Natural killer cell (primary cell): ENCODE measurements around the gene FUT4. TPM values are rescaled to one million over a fixed set of nuclear protein-coding genes. Genes with fewer than 3 reads are reported as not detected.
A peak's percentile ranks its signal among the peaks of the same experiment; 100 is the strongest.

Source experiments
- ATAC-seq, 3 donors: fragments of 150-1000 bp in 2 of 3; fragments of 200-7000 bp in 1 of 3; cut with Tn5 transposase; 1 replicate in 1 of 3; 2 replicates in 2 of 3; pipeline ENCODE4 v1.10.0; 2021; ENCODE audit warnings: mild to moderate bottlenecking in 2 of 3, moderate library complexity in 2 of 3
- DNase-seq, 2 donors: peaks; one replicate each; pipeline versions ENCODE4 v3.0.0 to v3.0.0-alpha.2; 2013 to 2021; ENCODE audit warnings: mixed read lengths in 1 of 2
- H3K27ac ChIP-seq: one replicate; pipeline ENCODE4 v1.5.1; 2013; ENCODE audit warnings: mild to moderate bottlenecking, low read length
- H3K27me3 ChIP-seq: one replicate; pipeline ENCODE4 v1.6.1; 2013; ENCODE audit warnings: low read length; ENCODE audit not compliant: control insufficient read depth, insufficient read depth
- H3K36me3 ChIP-seq: one replicate; pipeline ENCODE4 v1.6.1; 2013; ENCODE audit warnings: low read length; ENCODE audit not compliant: control insufficient read depth, insufficient read depth
- H3K4me1 ChIP-seq: one replicate; pipeline ENCODE4 v1.6.1; 2013; ENCODE audit warnings: low read length; ENCODE audit not compliant: control insufficient read depth, insufficient read depth
- H3K4me3 ChIP-seq: one replicate; pipeline ENCODE4 v1.5.1; 2013; ENCODE audit warnings: low read length
- H3K9me3 ChIP-seq: one replicate; pipeline ENCODE4 v1.6.1; 2013; ENCODE audit warnings: low read length; ENCODE audit not compliant: control insufficient read depth, insufficient read depth
- H3K27ac Mint-ChIP-seq, 2 donors: one replicate each; pipeline ENCODE4 v1.8.0; 2022; ENCODE audit warnings: mild to moderate bottlenecking in 2 of 2, mixed read lengths in 2 of 2, moderate library complexity in 1 of 2
- H3K27me3 Mint-ChIP-seq, 2 donors: one replicate each; pipeline ENCODE4 v1.8.0; 2022; ENCODE audit warnings: low read depth in 2 of 2, mixed read lengths in 2 of 2
- H3K36me3 Mint-ChIP-seq: one replicate; pipeline ENCODE4 v1.8.0; 2022; ENCODE audit warnings: mixed read lengths
- H3K4me1 Mint-ChIP-seq, 2 donors: one replicate each; pipeline ENCODE4 v1.8.0; 2022; ENCODE audit warnings: mixed read lengths in 2 of 2
- H3K4me3 Mint-ChIP-seq: one replicate; pipeline ENCODE4 v1.8.0; 2022; ENCODE audit warnings: mild to moderate bottlenecking, moderate library complexity, mixed read lengths
- H3K9me3 Mint-ChIP-seq, 2 donors: one replicate each; pipeline ENCODE4 v1.8.0; 2022; ENCODE audit warnings: mixed read lengths in 2 of 2
- WGBS: methylation state at CpG from one replicate; pipeline ENCODE4 v1.1.7; 2013; ENCODE audit warnings: missing lambda C conversion rate; ENCODE audit not compliant: insufficient coverage; 5-methylcytosine and 5-hydroxymethylcytosine counted together
- intact Hi-C: fragments of 100-400 bp; cut with micrococcal nuclease; formaldehyde crosslinking; loops from one replicate; pipeline ENCODE4 v1.14.2; 2022
- total RNA-seq, 4 donors: library from RNA; stranded (reverse); fragments of 120-200 nt in 1 of 4; gene quantifications; one replicate each; pipeline versions ENCODE4 v1.2.3 to v1.2.4, GENCODE V29; 2013 to 2022
- TF ChIP-seq, protein P1 (sequence below): fragments of 200-600 bp; IDR thresholded peaks from one replicate; pipeline ENCODE4 v1.8.0; 2022; ENCODE audit warnings: antibody characterized with exemption

The FUT4 gene, protein sequence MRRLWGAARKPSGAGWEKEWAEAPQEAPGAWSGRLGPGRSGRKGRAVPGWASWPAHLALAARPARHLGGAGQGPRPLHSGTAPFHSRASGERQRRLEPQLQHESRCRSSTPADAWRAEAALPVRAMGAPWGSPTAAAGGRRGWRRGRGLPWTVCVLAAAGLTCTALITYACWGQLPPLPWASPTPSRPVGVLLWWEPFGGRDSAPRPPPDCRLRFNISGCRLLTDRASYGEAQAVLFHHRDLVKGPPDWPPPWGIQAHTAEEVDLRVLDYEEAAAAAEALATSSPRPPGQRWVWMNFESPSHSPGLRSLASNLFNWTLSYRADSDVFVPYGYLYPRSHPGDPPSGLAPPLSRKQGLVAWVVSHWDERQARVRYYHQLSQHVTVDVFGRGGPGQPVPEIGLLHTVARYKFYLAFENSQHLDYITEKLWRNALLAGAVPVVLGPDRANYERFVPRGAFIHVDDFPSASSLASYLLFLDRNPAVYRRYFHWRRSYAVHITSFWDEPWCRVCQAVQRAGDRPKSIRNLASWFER
- 1 to 10 TPM; 4.4 to 7.5 (median 5.6) TPM for total RNA-seq
- total RNA-seq (2013), result 5.3 TPM

DNA sequence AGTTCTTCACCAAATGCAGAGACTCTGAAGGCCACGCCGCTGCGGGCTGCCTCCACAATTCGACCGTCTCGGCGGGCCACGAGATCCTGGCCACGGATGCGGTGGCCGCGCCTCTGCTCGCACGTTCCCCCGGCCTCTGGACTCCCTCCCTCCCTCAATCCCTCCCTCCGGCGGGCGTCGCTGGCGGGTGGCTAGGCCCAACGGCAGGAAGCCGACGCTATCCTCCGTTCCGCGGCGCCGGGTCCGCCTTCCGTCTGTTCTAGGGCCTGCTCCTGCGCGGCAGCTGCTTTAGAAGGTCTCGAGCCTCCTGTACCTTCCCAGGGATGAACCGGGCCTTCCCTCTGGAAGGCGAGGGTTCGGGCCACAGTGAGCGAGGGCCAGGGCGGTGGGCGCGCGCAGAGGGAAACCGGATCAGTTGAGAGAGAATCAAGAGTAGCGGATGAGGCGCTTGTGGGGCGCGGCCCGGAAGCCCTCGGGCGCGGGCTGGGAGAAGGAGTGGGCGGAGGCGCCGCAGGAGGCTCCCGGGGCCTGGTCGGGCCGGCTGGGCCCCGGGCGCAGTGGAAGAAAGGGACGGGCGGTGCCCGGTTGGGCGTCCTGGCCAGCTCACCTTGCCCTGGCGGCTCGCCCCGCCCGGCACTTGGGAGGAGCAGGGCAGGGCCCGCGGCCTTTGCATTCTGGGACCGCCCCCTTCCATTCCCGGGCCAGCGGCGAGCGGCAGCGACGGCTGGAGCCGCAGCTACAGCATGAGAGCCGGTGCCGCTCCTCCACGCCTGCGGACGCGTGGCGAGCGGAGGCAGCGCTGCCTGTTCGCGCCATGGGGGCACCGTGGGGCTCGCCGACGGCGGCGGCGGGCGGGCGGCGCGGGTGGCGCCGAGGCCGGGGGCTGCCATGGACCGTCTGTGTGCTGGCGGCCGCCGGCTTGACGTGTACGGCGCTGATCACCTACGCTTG lies at the start of gene FUT4:
Gene FUT4 (plus strand): TSS at position 227 of the 951 bp plus-strand sequence. CDS start 213 bp downstream, at position 440.
- peak; percentile 50 to 79 for DNase-seq
- peaks cover 36 to 43% of the 10 kb centered on the region in 2 donors for H3K4me1 Mint-ChIP-seq
- H3K36me3 Mint-ChIP-seq, result no peaks in the 10 kb centered on the region
- intact Hi-C loops, result no loop called here
- no peaks in the 10 kb centered on the region for H3K9me3 Mint-ChIP-seq
- peak within 1 kb of the TSS; percentile 99 for H3K4me3 Mint-ChIP-seq
- peak within 1 kb of the TSS; percentile 88 to 92 for H3K27ac Mint-ChIP-seq
- H3K27me3 ChIP-seq, result no peaks in the 10 kb centered on the region
- under 1% methylated on average over 109 of the region's 109 CpGs for WGBS
- peak within 1 kb of the TSS; percentile 77 for H3K4me3 ChIP-seq
- H3K4me1 ChIP-seq, result peaks cover 18% of the 10 kb centered on the region
- TF ChIP-seq, protein P1, sequence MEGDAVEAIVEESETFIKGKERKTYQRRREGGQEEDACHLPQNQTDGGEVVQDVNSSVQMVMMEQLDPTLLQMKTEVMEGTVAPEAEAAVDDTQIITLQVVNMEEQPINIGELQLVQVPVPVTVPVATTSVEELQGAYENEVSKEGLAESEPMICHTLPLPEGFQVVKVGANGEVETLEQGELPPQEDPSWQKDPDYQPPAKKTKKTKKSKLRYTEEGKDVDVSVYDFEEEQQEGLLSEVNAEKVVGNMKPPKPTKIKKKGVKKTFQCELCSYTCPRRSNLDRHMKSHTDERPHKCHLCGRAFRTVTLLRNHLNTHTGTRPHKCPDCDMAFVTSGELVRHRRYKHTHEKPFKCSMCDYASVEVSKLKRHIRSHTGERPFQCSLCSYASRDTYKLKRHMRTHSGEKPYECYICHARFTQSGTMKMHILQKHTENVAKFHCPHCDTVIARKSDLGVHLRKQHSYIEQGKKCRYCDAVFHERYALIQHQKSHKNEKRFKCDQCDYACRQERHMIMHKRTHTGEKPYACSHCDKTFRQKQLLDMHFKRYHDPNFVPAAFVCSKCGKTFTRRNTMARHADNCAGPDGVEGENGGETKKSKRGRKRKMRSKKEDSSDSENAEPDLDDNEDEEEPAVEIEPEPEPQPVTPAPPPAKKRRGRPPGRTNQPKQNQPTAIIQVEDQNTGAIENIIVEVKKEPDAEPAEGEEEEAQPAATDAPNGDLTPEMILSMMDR, result no peak
- peaks cover 7 to 12% of the 10 kb centered on the region in 2 donors for H3K27me3 Mint-ChIP-seq
- ATAC-seq, result peak; percentile 72 to 83 (median 74)
- H3K9me3 ChIP-seq, result no peaks in the 10 kb centered on the region
- H3K27ac ChIP-seq, result peak within 1 kb of the TSS; percentile 90
- no peaks in the 10 kb centered on the region for H3K36me3 ChIP-seq

DNA sequence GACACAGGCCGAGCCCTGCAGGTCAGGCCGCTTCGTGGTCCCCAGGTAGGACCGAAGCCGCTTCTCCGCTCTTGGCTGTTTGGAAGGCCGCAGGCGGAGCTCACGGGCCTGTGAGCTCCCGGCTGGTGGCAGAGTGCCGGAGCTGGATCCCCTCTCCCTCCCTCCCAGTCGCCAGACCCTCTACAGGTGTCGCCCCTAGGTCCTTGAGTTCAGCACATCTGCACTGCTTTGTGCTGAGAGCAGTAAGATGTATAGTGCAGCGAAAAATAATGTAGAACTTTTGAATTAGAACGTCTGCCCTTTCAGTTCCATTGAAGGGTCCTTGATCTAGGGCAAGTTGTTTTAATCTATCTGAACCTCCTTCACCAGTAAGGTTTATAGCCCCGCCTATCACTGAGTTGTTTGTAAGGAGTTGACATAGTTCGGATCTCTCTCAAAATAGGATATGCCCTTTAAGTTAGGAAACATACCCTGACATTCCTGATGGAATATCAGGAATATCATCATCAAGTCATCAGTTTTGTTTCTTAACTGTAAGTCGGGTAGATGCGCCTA lies 49.5 kb upstream of the FUT4 start:
- Histone ChIP-seq H3K4me1 (no peaks in the 10 kb centered on the region), H3K4me3 (peak overlapping the region; percentile 64), H3K27me3 (no peaks in the 10 kb centered on the region), H3K36me3 (peaks cover 40% of the 10 kb centered on the region), H3K9me3 (no peaks in the 10 kb centered on the region), H3K27ac (peak overlapping the region; percentile 75)
- Mint-ChIP-seq H3K9me3 (no peaks in the 10 kb centered on the region), H3K27ac (peak overlapping the region; percentile 93 to 94), H3K4me3 (peak overlapping the region; percentile 95), H3K27me3 (no peaks in the 10 kb centered on the region), H3K4me1 (peaks cover 33 to 34% of the 10 kb centered on the region in 2 donors), H3K36me3 (peaks cover 8% of the 10 kb centered on the region)
- WGBS, result under 1% methylated on average over 15 of the region's 19 CpGs
- TF ChIP-seq, protein P1, result no peak
- intact Hi-C loops, result loop anchor here (5.0 to 10.0 kb wide), 3 partner anchors 738 to 1301 kb away; partner anchors contain the start of genes CEP57, SESN3 and SLC36A4
- ATAC-seq (peak; percentile 56 to 72 (median 58)), DNase-seq (no peak)

DNA sequence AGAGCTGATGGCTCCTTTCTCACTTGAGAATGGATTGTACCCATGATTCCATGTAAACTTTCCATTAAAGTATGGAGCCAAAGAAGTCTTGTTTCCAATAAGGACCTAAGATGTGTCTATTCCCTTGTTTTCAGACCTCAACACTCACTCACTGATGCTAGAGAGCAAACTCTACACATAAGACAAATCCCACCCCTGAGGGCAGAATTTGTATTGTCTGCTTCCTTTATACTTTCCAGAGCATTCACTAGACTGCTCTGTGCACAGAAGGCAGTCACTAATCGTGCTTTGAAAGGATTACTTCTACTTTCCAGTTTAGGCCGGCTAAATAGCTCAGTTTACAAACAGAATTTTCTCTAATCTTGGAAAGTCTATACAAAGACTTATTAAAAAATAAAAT lies 43.5 kb upstream of the FUT4 start:
- Mint-ChIP-seq H3K27ac (peak overlapping the region in 1 of 2 donors; percentile 58), H3K27me3 (no peaks in the 10 kb centered on the region), H3K4me3 (no peak overlapping the region), H3K4me1 (peaks cover 5% of the 10 kb centered on the region in 2 donors), H3K9me3 (no peaks in the 10 kb centered on the region), H3K36me3 (peaks cover 5% of the 10 kb centered on the region)
- DNase-seq (no peak), ATAC-seq (no peak)
- Histone ChIP-seq H3K27ac (no peak overlapping the region), H3K4me1 (no peaks in the 10 kb centered on the region), H3K4me3 (no peak overlapping the region), H3K36me3 (peaks cover 54% of the 10 kb centered on the region), H3K27me3 (no peaks in the 10 kb centered on the region), H3K9me3 (no peaks in the 10 kb centered on the region)
- TF ChIP-seq, protein P1, result no peak
- intact Hi-C loops, result loop anchor here (10.0 kb wide), 3 partner anchors 325 to 1265 kb away; no protein-coding TSS in a partner anchor
- 96% methylated on average over 2 of the region's 2 CpGs for WGBS
